ENCODE measurements around the gene MAPT.

GRCh38 chr17:45846223-45846622 lies 48.1 kb upstream of the MAPT start:
- TF ChIP-seq POLR2A (IDR thresholded peaks at IDR 0.05; ENCODE audit: low read depth, low read length) = no peak
- no peak for TF ChIP-seq RFX5 (IDR thresholded peaks at IDR 0.05; ENCODE audit: low read depth, low read length)
- TF ChIP-seq CTCF (conservative IDR thresholded peaks at IDR 0.05; ENCODE audit: low read depth, low read length) = no peak
- no peak for TF ChIP-seq FOS (IDR thresholded peaks at IDR 0.05; ENCODE audit: low read depth, low read length)

All from IMR-90 (cell line).